Inflammatory macrophage (primary cell): Measurements from ENCODE around the gene ASPA.
"Not testable (repeated sequence)": the region's sequence is repeated elsewhere in the genome, so short reads cannot be mapped to it uniquely, and the experiment has no call there.

ENCODE experiments used
- DNase-seq, 2 donors: peaks; one replicate each; pipeline ENCODE4 v3.0.0-alpha.2; 2020 to 2022

Gene ASPA

DNA sequence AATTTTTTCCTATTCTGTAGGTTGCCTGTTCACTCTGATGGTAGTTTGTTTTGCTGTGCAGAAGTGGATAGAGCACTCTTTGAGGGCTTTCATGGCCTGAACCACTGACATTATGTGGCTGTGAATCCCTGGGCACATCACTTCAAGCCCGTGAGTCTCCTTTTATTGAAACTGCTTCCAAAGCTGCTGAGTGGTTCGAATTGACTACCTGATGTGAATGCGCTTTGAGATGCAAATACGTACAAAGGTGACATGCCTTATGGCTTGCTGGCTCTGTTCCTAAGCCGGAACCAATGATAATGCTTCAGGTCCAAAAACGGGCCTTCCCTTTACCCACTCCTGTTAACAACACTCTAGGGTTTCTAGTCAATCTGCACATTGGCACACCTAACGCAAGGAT, 34.3 kb downstream of the ASPA start:
- no peak for DNase-seq

DNA sequence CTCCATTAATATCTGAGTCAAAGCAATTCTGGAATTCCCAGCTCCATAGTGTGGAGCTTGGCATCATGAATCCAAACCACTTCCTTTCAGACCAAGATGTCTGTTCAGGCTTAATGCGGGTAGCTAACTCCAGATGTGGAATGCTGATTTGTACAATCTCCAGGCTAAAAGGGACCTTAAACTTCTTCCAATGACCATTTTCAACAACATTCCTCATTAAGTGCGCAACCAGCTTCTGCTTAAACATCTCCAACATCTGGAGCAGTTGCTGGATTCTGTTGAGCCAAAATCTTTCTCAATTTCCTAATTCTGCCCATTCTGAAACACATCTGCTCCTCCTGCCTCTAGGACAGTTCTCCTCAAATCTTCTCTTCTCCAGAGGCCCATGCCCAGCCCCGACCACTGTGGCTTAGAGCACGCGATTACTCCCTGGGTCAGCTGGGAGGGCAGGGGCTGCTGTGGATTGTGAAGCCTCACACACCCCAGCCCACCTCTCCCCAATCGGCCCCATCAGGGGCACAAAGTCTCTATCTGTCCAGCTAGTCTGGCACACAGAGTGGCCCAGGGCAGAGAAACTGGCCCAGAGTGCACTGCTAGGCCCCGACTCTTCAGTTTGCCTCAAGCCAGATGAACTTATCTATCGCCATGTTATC, 36.2 kb downstream of the ASPA start:
- no peak for DNase-seq

DNA sequence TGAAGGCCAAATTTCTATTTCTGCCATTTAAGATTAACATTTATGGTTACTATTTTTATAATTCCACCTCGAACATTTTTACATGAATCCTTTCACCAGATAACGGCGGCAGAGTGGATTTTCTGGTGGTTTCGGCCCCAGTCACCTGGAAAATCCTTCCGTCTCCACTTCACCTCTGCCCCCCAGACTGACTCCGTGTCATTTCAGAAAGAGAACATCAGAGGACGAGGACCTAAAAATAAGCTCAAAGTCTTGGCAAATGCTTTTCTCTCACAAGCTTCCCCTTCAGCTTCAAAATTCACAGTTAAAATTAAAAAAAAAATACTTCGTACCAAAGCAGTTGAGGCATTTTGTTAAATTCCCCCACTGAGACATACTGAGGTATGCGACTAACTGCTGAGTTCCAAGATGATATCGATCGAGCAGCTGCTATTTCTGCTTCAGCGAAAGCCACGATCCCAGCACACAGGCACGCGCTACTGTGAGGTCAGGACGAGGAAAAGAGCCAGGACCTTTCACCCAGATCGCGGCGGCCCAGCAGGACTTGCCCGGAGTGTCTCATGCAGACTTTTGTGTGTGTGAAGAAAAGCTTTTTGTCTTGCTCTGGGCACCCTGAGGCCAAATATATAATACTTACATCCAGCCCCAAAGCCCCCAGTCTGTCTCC, 36.8 kb downstream of the ASPA start:
- no peak for DNase-seq

DNA sequence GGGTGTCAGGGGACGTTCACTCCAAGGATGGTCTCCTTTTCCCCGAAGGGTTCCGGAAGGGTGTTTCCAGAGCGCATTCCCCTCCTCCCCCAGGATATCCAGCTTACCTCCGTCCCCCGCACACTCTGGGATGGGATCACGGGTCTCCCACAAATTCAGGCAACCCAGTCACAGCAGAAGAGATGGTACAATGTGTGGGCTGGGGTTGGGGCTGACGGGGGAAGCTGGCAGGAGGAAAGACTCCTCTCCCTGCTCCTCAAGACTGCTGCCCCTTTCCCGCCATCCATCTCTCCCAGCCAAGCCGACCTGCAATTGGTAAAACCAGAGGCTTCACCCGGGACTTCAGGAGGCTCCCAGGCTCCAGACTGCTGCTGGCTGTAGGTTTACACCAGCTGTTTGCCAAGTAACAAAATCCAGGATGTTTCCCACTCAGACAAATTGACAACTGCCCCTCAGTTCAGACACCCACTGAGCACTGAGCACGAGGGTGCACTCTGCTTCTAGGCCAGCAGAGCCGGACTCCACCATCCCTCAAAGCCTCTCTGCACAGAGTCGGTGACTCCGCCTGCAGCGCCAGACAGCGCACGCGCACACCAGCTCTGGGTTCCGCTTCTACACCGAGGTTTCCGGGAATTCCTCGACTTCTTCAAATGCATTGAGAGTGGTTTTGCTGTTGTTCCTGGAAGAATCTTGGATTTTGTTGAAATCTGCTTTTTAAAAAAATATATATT, 37.7 kb downstream of the ASPA start:
- DNase-seq, result no peak

DNA sequence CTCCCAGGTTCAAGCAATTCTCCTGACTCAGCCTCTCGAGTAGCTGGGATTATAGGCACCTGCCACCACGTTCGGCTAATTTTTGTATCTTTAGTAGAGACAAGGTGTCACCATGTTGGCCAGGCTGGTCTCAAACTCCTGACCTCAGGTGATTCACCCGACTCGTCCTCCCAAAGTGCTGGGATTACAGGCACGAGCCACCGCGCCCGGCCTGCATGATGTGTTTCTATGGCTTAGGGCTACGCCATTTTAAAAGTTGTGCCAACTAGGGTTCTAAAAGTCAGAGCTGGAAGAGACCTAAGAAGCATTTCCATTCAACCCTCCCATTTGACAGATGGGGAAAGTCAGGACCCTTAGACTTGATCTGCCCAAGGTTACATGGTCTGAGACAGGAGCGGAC, 38.4 kb downstream of the ASPA start:
- DNase-seq, result not testable (repeated sequence)

DNA sequence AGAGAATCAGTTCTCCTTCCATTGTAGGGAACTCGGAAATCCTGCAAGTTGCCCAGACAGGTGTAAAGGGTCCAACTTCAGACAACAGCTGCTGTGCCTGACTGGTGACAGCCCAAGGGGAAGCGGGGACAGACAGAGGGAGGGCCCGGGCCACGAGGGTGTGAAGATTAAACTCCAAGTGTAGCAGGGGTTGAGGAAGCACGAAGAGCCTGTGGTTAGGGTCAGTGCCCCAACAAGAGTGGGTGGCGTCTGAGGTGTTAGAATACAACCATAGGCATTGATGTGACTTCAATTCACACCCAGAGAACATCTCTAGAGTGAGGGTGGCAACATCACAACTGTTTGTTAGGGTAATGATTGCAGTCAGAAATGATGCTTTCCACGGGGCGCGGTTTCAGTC, 39.1 kb downstream of the ASPA start:
- no peak for DNase-seq

DNA sequence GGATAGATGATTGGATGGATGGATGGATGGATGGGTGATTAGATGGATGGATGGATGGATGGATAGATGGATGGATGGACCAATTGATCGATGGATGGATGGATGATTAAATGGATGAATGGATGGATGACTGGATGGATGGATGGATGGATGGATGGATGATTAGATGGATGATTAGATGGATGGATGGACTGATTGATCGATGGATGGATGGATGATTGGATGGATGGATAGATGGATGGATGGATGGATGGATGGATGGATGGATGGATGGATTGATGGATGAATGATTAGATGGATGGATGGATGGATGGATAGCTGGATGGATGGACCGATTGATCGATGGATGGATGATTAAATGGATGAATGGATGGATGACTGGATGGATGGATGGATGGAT, 43.7 kb downstream of the ASPA start:
- not testable (repeated sequence) for DNase-seq

DNA sequence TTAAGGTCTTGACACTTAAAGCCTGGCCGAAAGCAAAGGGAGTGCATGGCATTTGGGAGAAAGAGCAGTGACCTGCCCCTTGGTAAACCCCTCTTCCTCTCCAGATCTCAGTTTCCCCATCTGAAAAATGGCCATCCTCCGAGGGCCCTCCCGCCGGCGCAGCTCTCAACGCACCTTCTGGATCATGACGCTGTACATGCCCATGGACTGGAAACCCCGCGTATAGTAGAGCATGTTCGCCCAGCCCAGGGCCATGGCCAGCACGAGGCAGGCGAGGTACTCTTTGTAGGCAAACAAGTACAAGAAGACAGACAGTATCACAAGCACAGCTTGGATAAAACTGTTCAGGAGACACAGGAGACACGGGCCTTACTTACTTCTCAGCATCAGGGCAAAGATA, 48.2 kb downstream of the ASPA start:
- DNase-seq, result no peak

DNA sequence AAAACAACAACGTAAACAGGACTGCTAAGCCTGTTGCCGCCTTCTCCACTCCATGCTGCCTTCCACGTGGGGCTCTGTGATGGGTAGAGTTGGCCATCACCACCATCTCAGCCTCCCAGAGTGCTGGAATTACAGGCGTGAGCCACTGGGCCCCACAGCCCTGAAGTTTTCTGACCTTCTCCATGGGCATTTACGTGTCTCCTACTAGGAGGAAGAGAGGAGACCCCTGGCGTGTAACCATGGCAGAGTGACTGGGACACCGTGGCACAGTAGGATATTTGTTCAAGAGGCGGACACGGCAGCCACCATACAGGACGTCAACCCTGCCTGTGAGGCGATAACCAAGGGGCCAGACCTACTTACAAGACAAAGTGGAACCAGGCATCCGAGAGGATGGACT, 50.7 kb downstream of the ASPA start:
- no peak for DNase-seq

DNA sequence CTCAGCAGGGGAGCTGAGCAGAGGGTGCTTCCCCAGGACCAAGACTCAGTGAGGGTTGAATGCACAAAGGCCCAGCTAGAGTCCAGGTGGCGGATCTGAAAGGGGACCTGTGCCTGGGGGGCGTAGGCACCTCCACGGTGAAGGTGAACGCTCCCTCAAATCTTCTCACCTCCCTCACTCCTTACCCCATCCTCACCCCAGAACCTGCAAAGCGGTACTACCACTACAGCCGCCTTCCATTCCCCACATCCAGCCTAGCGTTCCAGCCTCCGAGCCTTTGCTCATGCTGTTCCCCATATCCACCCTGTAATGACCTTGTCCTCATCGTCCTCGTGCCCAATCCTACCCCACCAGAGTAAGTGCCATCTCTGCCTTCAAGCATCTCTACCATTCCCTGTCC, 51.2 kb downstream of the ASPA start:
- DNase-seq, result no peak

DNA sequence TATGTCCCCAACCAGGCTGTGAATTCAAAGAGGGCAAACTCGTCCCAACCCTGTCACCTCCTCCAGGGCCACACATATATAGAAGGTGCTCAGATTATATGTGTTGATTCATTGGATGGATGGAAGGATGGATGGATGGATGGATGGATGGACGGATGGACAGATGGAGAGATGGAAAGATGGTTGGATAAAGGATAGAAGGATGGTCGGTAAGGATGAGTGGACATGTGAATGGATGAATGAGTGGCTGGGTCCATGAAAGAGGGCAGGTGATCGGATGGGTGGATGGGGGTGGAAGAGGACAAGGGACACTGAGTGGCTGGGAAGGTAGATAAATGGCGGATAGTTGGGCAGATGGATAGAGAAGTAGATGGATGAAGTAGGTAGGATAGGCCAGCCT, 51.7 kb downstream of the ASPA start:
- no peak for DNase-seq

DNA sequence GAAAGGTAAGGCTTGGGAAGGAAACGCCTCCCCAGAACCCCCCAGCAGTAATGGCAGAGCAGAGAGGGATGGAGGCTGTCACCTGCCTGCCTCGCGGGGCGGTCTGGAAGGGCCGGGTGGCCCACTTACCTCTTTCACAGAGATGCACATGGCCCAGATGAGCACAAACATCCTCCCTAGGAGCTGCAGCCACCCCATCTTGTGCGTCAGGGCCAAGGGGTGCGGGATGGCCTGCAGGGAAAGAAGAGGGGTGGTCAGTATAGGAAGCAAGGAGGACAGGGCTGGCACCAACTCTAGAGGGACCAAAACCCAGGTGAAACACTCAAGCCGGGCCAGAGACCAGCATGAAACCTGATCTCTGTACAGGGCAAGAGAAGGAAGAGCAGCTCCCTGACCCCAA, 52.1 kb downstream of the ASPA start:
- DNase-seq, result no peak

DNA sequence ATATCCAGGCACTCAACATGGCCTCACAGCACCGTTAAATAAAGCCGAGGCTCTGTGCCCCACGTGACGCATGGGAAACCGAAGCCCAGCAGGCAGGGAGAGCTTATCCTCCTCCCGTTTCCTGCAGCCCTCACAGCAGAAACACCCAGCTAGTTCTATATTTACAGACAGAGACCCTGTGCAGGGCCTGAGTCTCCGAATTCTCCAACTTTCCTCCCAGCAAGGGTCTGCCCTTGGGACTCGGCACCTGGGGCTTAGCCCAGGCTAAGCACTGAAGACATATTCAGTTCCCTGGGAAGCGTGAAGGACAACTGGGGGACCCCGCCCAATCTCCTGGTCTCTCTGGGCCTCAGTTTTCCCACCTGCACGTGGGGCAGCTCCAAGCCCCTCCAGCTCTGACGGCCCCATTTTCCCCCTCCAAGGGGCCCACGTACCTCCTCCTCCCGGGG, 52.6 kb downstream of the ASPA start:
- no peak for DNase-seq

DNA sequence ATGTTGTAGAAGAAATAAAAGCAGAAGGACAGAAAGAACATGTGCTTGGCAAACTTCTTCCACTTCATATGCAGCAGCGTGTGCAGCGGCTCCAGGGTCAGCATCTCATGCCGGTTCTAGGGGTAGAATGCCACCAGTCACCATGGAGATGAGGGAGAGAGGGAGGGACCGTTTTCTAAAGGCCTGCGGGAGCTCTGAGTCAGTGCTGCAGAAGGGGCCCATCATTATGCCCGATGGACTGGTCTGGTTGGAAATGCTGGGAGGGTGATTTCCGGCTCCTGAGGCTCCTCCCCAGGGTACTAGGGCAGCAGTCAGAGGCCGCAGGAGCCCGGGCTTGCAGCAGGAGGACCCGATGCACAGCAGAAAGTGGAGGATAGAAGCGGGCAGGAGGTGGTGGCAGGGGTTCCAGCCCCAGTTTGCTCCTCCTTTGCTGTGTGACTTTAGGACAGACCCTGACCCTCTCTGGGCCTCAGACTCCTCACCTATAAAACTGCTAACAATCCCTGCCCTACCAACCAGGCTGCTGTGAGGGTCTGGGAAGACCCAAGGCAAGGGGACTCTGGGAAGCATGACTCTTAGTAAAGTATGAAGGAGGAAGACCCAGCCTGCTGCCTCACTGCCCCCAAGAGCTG, 53.2 kb downstream of the ASPA start:
- no peak for DNase-seq

DNA sequence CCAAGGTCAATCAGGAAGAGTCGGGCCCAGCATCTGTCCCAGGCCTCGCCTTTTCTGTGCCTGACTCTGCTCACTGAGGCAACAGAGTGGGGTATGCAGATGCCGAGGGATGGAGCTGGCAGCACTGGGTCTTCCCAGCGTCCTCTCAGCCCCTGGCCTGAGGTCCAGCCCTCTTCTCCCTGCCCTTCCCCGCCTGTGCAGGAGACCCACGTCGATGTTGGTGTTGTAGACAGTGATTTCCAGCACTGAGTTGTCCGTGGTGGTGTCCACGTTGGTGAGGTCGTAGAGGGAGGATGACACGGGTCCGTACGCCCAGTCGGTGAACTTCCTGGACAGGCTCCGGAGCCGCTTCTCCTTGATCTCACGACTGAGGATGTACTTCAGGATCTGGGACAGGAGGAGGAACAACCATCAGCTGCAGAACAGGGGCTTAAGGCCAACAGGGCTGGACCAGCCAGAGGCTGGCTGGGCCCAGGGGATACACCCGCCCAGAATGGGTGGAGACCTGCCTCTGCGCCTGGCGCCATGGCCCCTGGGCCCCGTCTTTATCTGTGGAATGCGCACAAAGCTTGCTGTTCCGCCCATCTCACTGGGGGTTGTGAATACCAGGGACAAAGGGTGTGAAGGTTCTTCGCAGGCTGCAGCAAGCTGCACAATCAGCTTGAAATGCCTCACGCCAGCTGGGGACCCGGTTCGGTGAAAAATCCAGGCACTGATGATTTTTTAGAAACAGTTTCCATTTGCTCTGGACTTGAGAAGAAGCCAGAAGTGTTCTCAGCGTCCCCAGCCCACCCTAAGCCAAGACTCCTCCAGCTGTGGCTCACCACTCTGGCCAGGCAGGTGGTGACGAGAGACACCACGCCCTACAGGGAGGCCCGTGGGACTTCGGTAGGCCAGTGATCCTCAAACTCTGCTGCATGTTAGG, 54.3 kb downstream of the ASPA start:
- DNase-seq, result no peak

DNA sequence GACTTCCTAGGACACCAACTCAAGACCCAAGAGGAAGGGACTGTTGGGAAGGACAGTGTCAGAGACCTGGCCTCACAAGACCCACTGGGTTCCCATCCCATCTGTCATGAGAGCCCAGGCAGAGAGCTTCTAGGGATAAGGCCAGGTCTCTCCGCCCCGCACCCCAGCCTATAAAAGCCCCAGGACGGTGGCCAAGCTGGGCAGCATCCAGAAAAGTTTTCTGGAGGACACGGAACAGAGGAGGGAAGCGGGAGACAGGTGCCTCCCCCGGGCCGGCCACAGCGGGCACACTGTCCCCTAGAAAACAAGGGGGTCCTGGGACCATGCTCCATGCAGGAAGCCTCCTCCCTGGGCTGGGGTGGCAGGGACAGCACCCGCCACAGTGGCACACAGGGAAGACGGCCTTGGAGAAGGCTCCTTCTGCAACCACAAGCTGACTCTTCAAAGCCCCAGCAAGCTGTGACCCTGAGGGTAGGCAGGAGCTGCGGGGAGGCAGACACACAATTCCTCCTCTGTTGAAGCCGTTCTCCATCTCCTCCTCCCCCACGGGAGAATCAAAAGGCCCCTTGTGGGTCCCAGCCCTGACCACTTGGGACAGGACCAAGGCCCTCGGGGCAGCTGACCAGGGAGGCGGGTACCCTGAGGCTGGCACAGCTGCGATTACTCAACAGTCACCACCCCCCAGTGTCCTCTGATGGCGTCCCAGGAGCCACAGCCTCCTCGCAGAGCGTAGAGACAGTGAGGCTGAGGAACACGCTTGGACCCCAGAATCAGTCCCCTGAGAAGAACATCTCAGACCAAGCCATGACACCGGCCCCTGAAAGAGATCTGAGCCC, 55.7 kb downstream of the ASPA start:
- DNase-seq, result no peak

DNA sequence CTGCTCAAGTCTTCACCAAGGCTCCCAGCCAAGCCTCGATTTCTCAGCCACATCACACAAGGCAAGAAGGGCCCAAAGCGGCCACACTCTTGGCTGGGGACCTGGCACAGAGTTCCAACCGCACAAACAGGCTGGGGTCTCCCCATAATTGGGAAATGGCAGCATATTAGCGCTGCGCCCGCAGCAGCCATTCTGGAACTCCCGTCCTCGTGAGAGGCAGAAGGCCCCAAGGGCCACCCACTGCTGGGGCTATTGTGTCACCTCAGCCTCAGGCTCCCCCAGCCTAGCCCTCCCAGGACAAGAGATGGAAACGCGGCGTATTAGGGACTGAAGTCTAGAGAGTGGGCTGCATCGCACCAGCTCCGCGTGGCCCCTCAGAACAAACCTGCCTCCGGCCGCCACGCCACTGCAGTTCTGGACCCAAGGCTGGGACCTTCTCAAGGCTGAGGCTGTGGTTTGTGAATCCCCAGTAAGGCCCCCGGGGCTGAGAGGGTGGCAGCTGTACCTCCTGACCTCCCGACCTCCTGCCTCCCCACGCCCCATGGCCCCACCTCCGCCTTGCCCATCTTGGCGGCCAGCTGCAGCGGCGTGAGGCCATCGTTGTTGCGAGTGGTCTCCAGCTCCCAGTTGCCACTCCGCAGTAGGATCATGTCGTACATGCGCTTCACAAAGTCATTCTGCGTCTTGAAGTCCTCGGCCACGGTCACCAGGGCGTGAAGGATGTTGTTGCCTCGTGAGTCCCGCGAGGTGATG, 56.5 kb downstream of the ASPA start:
- DNase-seq, result no peak

DNA sequence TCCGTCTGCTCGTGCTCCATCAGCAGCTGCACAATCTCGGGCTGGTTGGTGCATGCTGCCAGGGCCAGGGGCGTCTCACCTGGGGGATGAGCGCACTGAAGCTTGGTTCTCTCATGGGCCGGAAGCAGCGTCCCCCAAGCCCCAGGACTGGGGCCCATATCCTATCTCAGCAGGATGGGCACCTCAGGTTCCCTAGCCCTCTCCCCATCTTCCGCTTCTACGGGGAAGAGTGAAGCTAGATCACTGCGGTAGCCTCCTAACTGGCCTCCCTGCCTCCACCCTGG, 57.0 kb downstream of the ASPA start:
- no peak for DNase-seq

DNA sequence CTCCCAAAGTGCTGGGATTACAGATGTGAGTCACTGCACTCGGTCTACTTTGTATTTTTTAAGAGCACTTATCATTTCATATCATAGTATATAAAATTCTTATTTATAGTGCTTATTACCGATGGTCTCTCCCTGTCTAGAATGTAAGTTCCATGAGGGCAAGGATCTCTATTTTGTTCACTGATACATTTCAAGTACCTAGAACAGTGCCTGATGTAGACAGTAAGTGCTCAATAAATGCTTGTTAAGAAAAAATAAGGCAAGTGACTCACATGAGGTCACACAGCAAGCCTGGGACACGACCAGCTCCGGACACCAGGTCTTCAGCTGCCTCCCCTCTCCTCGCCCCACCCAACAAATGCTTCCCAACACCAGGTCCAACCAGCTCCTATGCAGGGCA, 58.0 kb downstream of the ASPA start:
- no peak for DNase-seq

DNA sequence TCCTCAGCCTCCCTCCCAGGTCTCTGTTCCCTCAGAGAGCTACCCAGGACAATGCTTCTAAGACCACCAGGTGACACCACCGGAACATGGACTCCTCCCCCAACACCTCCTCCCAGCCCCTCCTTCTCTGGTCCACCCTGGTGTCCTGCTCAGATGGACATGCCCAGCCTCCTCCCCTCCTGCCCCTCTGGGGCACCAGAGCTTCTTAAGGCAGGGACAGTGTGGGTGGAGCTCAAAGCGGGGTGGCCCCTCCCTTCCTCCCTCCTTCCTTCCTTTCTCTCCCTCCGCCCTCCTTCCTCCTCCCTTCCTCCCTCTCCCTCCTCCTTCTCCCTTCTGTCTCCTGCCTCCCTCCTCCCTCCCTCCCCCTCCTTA, 59.1 kb downstream of the ASPA start:
- DNase-seq, result no peak
